ENCODE measurements around the gene N4BP2L2. TPM values are rescaled to one million over a fixed set of nuclear protein-coding genes. Genes with fewer than 3 reads are reported as not detected.

Gene N4BP2L2
- total and polyA plus RNA-seq, 2 experiments from 2014 or later, result 63.1 to 160 TPM

DNA sequence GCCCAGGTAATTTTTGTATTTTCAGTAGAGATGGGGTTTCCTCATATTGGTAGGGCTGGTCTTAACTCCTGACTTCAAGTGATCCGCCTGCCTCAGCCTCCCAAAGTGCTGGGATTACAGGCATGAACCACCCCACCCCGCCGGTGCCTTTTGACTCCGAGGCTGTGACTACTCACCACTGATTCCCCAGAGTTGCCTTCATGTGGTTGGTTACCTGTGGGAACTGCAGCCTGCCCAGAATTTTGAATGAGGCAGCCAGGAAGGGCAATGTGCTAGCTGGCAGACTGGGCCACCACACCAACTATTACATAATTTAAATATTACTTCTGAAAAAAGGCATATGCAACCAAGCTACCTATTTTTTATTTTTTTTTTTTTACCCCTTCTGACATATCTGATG, 42.8 kb downstream of the N4BP2L2 start:
- H3K27ac Mint-ChIP-seq, result no peak overlapping the region
- H3K4me1 Mint-ChIP-seq, result no peaks in the 10 kb centered on the region
- ATAC-seq, result peak; percentile 35; the same call in 2 of the 3 replicates
- peaks cover 3% of the 10 kb centered on the region for H3K27me3 Mint-ChIP-seq (ENCODE audit: insufficient read depth, low read depth, poor library complexity)
- Histone ChIP-seq H3K27ac (ENCODE audit: low read depth) (no peak overlapping the region), H3K4me2 (no peak overlapping the region), H3K36me3 (ENCODE audit: insufficient read depth) (no peaks in the 10 kb centered on the region), H2AFZ (no peak overlapping the region), H3K4me1 (ENCODE audit: insufficient read depth) (no peaks in the 10 kb centered on the region), H3K27me3 (ENCODE audit: insufficient read depth) (no peaks in the 10 kb centered on the region), H4K20me1 (replicated peaks; ENCODE audit: insufficient read depth) (peaks cover 13% of the 10 kb centered on the region; the same call in 1 of the 2 replicates), H3F3A (replicated peaks; ENCODE audit: low read depth) (no peaks in the 10 kb centered on the region), H3K9me2 (ENCODE audit: insufficient read depth) (no peaks in the 10 kb centered on the region), H3K79me2 (replicated peaks; ENCODE audit: insufficient read depth) (no peaks in the 10 kb centered on the region), H3K4me3 (no peak overlapping the region)
- DNase-seq (ENCODE audit: low spot score), result no peak
- no peaks in the 10 kb centered on the region for H3K36me3 Mint-ChIP-seq (ENCODE audit: low read depth)
- H3K4me3 Mint-ChIP-seq, result no peak overlapping the region
- TF ChIP-seq ZNF114 (CRISPR knock-in tag; IDR thresholded peaks at IDR 0.05), result no peak
- no peak for TF ChIP-seq JUNB (IDR thresholded peaks at IDR 0.05; ENCODE audit: unreplicated experiment)
- TF ChIP-seq NANOG (IDR thresholded peaks at IDR 0.05; ENCODE audit: borderline replicate concordance), result no peak
- no peak for TF ChIP-seq CREB1 (CRISPR knock-in tag; IDR thresholded peaks at IDR 0.05; ENCODE audit: low read depth)
- TF ChIP-seq, protein P1, sequence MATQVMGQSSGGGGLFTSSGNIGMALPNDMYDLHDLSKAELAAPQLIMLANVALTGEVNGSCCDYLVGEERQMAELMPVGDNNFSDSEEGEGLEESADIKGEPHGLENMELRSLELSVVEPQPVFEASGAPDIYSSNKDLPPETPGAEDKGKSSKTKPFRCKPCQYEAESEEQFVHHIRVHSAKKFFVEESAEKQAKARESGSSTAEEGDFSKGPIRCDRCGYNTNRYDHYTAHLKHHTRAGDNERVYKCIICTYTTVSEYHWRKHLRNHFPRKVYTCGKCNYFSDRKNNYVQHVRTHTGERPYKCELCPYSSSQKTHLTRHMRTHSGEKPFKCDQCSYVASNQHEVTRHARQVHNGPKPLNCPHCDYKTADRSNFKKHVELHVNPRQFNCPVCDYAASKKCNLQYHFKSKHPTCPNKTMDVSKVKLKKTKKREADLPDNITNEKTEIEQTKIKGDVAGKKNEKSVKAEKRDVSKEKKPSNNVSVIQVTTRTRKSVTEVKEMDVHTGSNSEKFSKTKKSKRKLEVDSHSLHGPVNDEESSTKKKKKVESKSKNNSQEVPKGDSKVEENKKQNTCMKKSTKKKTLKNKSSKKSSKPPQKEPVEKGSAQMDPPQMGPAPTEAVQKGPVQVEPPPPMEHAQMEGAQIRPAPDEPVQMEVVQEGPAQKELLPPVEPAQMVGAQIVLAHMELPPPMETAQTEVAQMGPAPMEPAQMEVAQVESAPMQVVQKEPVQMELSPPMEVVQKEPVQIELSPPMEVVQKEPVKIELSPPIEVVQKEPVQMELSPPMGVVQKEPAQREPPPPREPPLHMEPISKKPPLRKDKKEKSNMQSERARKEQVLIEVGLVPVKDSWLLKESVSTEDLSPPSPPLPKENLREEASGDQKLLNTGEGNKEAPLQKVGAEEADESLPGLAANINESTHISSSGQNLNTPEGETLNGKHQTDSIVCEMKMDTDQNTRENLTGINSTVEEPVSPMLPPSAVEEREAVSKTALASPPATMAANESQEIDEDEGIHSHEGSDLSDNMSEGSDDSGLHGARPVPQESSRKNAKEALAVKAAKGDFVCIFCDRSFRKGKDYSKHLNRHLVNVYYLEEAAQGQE (IDR thresholded peaks at IDR 0.05; ENCODE audit: unreplicated experiment), result no peak
- no peak for TF ChIP-seq EZH2 (IDR thresholded peaks at IDR 0.05; ENCODE audit: low read depth, unreplicated experiment)
- TF ChIP-seq, protein P2, sequence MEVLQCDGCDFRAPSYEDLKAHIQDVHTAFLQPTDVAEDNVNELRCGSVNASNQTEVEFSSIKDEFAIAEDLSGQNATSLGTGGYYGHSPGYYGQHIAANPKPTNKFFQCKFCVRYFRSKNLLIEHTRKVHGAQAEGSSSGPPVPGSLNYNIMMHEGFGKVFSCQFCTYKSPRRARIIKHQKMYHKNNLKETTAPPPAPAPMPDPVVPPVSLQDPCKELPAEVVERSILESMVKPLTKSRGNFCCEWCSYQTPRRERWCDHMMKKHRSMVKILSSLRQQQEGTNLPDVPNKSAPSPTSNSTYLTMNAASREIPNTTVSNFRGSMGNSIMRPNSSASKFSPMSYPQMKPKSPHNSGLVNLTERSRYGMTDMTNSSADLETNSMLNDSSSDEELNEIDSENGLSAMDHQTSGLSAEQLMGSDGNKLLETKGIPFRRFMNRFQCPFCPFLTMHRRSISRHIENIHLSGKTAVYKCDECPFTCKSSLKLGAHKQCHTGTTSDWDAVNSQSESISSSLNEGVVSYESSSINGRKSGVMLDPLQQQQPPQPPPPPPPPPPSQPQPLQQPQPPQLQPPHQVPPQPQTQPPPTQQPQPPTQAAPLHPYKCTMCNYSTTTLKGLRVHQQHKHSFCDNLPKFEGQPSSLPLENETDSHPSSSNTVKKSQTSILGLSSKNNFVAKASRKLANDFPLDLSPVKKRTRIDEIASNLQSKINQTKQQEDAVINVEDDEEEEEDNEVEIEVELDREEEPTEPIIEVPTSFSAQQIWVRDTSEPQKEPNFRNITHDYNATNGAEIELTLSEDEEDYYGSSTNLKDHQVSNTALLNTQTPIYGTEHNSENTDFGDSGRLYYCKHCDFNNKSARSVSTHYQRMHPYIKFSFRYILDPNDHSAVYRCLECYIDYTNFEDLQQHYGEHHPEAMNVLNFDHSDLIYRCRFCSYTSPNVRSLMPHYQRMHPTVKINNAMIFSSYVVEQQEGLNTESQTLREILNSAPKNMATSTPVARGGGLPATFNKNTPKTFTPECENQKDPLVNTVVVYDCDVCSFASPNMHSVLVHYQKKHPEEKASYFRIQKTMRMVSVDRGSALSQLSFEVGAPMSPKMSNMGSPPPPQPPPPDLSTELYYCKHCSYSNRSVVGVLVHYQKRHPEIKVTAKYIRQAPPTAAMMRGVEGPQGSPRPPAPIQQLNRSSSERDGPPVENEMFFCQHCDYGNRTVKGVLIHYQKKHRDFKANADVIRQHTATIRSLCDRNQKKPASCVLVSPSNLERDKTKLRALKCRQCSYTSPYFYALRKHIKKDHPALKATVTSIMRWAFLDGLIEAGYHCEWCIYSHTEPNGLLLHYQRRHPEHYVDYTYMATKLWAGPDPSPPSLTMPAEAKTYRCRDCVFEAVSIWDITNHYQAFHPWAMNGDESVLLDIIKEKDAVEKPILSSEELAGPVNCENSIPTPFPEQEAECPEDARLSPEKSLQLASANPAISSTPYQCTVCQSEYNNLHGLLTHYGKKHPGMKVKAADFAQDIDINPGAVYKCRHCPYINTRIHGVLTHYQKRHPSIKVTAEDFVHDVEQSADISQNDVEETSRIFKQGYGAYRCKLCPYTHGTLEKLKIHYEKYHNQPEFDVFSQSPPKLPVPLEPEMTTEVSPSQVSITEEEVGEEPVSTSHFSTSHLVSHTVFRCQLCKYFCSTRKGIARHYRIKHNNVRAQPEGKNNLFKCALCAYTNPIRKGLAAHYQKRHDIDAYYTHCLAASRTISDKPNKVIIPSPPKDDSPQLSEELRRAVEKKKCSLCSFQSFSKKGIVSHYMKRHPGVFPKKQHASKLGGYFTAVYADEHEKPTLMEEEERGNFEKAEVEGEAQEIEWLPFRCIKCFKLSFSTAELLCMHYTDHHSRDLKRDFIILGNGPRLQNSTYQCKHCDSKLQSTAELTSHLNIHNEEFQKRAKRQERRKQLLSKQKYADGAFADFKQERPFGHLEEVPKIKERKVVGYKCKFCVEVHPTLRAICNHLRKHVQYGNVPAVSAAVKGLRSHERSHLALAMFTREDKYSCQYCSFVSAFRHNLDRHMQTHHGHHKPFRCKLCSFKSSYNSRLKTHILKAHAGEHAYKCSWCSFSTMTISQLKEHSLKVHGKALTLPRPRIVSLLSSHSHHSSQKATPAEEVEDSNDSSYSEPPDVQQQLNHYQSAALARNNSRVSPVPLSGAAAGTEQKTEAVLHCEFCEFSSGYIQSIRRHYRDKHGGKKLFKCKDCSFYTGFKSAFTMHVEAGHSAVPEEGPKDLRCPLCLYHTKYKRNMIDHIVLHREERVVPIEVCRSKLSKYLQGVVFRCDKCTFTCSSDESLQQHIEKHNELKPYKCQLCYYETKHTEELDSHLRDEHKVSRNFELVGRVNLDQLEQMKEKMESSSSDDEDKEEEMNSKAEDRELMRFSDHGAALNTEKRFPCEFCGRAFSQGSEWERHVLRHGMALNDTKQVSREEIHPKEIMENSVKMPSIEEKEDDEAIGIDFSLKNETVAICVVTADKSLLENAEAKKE (CRISPR knock-in tag; IDR thresholded peaks at IDR 0.05), result no peak
- no peak for TF ChIP-seq ZNF331 (CRISPR knock-in tag; IDR thresholded peaks at IDR 0.05; ENCODE audit: low read depth)
- TF ChIP-seq, protein P3, sequence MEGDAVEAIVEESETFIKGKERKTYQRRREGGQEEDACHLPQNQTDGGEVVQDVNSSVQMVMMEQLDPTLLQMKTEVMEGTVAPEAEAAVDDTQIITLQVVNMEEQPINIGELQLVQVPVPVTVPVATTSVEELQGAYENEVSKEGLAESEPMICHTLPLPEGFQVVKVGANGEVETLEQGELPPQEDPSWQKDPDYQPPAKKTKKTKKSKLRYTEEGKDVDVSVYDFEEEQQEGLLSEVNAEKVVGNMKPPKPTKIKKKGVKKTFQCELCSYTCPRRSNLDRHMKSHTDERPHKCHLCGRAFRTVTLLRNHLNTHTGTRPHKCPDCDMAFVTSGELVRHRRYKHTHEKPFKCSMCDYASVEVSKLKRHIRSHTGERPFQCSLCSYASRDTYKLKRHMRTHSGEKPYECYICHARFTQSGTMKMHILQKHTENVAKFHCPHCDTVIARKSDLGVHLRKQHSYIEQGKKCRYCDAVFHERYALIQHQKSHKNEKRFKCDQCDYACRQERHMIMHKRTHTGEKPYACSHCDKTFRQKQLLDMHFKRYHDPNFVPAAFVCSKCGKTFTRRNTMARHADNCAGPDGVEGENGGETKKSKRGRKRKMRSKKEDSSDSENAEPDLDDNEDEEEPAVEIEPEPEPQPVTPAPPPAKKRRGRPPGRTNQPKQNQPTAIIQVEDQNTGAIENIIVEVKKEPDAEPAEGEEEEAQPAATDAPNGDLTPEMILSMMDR (conservative IDR thresholded peaks at IDR 0.05; ENCODE audit: low read depth in 2 of 2), result no peak
- no peak for TF ChIP-seq STAT1 (IDR thresholded peaks at IDR 0.05; ENCODE audit: unreplicated experiment)
- no peak for TF ChIP-seq POLR2AphosphoS5 (IDR thresholded peaks at IDR 0.05; ENCODE audit: low read depth)
- TF ChIP-seq, protein P4, sequence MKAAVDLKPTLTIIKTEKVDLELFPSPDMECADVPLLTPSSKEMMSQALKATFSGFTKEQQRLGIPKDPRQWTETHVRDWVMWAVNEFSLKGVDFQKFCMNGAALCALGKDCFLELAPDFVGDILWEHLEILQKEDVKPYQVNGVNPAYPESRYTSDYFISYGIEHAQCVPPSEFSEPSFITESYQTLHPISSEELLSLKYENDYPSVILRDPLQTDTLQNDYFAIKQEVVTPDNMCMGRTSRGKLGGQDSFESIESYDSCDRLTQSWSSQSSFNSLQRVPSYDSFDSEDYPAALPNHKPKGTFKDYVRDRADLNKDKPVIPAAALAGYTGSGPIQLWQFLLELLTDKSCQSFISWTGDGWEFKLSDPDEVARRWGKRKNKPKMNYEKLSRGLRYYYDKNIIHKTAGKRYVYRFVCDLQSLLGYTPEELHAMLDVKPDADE (IDR thresholded peaks at IDR 0.05), result no peak
- no peak for TF ChIP-seq EZH2phosphoT487 (IDR thresholded peaks at IDR 0.05; ENCODE audit: unreplicated experiment)
- no peaks in the 10 kb centered on the region for H3K9me3 Mint-ChIP-seq

All from GM23338 (cell line).